GM18498 (cell line): ENCODE results near the gene NTRK1.

Source experiments
- ATAC-seq: cut with Tn5 transposase; IDR thresholded peaks from one replicate; pipeline ENCODE4 v1.9.1; 2021; ENCODE audit warnings: mild to moderate bottlenecking, moderate library complexity; ENCODE audit not compliant: unreplicated experiment

NTRK1 gene

GRCh38 chr1:156895927-156896326 is 35.3 kb downstream of the NTRK1 start:
- no peak for ATAC-seq

GRCh38 chr1:156896490-156897033 is 35.9 kb downstream of the NTRK1 start:
- no peak for ATAC-seq

GRCh38 chr1:156897078-156897825 is 36.6 kb downstream of the NTRK1 start:
- ATAC-seq, result no peak

- ATAC-seq, result no peak
Measured at GRCh38 chr1:156898161-156898566, 37.5 kb downstream of the NTRK1 start.

- ATAC-seq, result no peak
Measured at GRCh38 chr1:156898971-156899664, 38.5 kb downstream of the NTRK1 start.

- ATAC-seq, result no peak
Measured at GRCh38 chr1:156899956-156900718, 39.5 kb downstream of the NTRK1 start.

GRCh38 chr1:156900896-156901589 is 40.4 kb downstream of the NTRK1 start:
- ATAC-seq, result no peak

- no peak for ATAC-seq
Measured at GRCh38 chr1:156901590-156901900, 40.9 kb downstream of the NTRK1 start.

- ATAC-seq, result no peak
Measured at GRCh38 chr1:156901966-156902915, 41.6 kb downstream of the NTRK1 start.

GRCh38 chr1:156903328-156904091 is 42.8 kb downstream of the NTRK1 start:
- no peak for ATAC-seq

- ATAC-seq, result no peak
Measured at GRCh38 chr1:156904187-156904959, 43.7 kb downstream of the NTRK1 start.

GRCh38 chr1:156905176-156905575 is 44.5 kb downstream of the NTRK1 start:
- ATAC-seq, result no peak

GRCh38 chr1:156905651-156906050 is 45.0 kb downstream of the NTRK1 start:
- no peak for ATAC-seq

- ATAC-seq, result no peak
Measured at GRCh38 chr1:156906206-156906906, 45.7 kb downstream of the NTRK1 start.

- ATAC-seq, result no peak
Measured at GRCh38 chr1:156908541-156908940, 47.9 kb downstream of the NTRK1 start.

- ATAC-seq, result no peak
Measured at GRCh38 chr1:156908955-156909354, 48.3 kb downstream of the NTRK1 start.

- no peak for ATAC-seq
Measured at GRCh38 chr1:156909671-156910070, 49.0 kb downstream of the NTRK1 start.

- no peak for ATAC-seq
Measured at GRCh38 chr1:156910309-156910782, 49.7 kb downstream of the NTRK1 start.
